Skeletal muscle satellite cell (primary cell): ENCODE results near the gene ING4. TPM values are rescaled to one million over a fixed set of nuclear protein-coding genes. Genes with fewer than 3 reads are reported as not detected.
A peak's percentile ranks its signal among the peaks of the same experiment; 100 is the strongest.
"Not testable (repeated sequence)": the region's sequence is repeated elsewhere in the genome, so short reads cannot be mapped to it uniquely, and the experiment has no call there.

Experiments
- H3K27me3 ChIP-seq: 2 replicates; pipeline ENCODE4 v1.7.0; 2013; ENCODE audit warnings: low read length; ENCODE audit not compliant: control insufficient read depth, insufficient read depth
- H3K36me3 ChIP-seq: 2 replicates; pipeline ENCODE4 v1.7.0; 2013; ENCODE audit warnings: mild to moderate bottlenecking, control low read depth, low read length; ENCODE audit not compliant: insufficient read depth
- H3K4me1 ChIP-seq: 2 replicates; pipeline ENCODE4 v1.7.0; 2013; ENCODE audit warnings: low read length; ENCODE audit not compliant: control insufficient read depth, insufficient read depth
- H3K4me2 ChIP-seq: 2 replicates; pipeline ENCODE4 v1.7.0; 2013; ENCODE audit warnings: mild to moderate bottlenecking, low read length
- H3K4me3 ChIP-seq: 2 replicates; pipeline ENCODE4 v1.7.0; 2013; ENCODE audit warnings: low read length
- H3K9ac ChIP-seq: 2 replicates; pipeline ENCODE4 v1.7.0; 2013; ENCODE audit warnings: mild to moderate bottlenecking, low read depth, low read length, moderate library complexity
- H3K9me3 ChIP-seq: replicated peaks from 2 replicates; pipeline ENCODE4 v1.7.0; 2013; ENCODE audit warnings: mild to moderate bottlenecking, control low read depth, low read length
- total RNA-seq: library from RNA; depleted of rRNA; stranded (reverse); fragments of >200 nt; gene quantifications from 2 replicates; pipeline ENCODE4 v1.2.3, GENCODE V29; 2012; rRNA removed

The ING4 gene
- 16.2 and 20.8 TPM in 2 replicates for total RNA-seq

DNA sequence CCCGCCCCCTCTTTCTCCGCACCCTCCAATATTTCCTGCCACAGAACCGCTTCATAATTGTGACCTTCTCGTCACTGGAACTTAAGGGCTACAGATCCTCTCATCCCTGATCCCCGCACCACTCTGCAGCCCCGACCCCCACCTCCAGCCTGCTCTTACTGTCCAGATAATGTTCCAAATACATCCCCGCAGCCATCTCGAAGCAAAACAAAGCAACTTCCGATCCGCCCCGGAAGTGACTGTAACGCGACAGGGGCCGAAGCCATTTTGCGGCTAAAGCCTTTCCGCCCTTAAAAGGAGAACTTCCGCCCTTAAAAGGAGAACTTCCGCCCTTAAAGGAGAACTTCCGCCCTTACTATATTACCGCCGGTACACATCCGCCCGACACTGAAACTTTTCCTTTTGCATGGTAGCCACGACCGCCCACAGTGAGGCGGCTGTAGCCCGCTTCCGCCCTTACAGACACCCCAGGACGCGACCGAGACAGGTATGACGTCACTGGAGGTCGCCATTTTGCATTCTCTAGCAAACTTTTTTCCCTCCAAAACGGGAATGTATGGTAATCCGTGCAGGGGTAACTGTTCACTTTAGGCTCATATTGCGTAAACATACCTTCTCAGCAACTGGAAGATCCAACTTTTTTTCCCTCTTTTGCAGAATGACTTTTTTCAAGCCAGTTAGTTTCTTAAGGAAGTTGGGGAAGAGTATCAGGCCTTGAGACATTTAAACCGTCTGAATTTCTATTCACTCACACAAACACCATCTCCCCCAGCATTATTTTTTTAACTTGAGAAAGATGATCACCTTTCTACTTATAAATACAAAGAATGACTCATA lies at the start of gene ING4:
Gene ING4, minus strand, starts transcription at position 214 of the 837 bp plus-strand sequence. Its CDS starts 18 bp downstream, at position 196.
- Histone ChIP-seq H3K27me3 (no peaks in the 10 kb centered on the region), H3K4me1 (peaks cover 7% of the 10 kb centered on the region), H3K36me3 (peaks cover 14% of the 10 kb centered on the region), H3K4me2 (peak within 1 kb of the TSS; percentile 85), H3K9me3 (no peaks in the 10 kb centered on the region), H3K9ac (peak within 1 kb of the TSS; percentile 86), H3K4me3 (peak within 1 kb of the TSS; percentile 90)

- no peaks in the 10 kb centered on the region for H3K36me3 ChIP-seq
- H3K9ac ChIP-seq: no peak overlapping the region
- H3K4me2 ChIP-seq: no peak overlapping the region
- H3K4me1 ChIP-seq: no peaks in the 10 kb centered on the region
- no peaks in the 10 kb centered on the region for H3K9me3 ChIP-seq
- H3K27me3 ChIP-seq: peaks cover 5% of the 10 kb centered on the region
- H3K4me3 ChIP-seq: no peak overlapping the region
These were observed 46.1 kb upstream of the ING4 start for GRCh38 chr12:6708960-6709394.

GRCh38 chr12:6708351-6708750 lies 45.4 kb upstream of the ING4 start:
- H3K9ac ChIP-seq, H3K4me2 ChIP-seq, H3K36me3 ChIP-seq, H3K9me3 ChIP-seq, H3K4me3 ChIP-seq, H3K4me1 ChIP-seq: not testable (repeated sequence)
- peaks cover 11% of the 10 kb centered on the region for H3K27me3 ChIP-seq

DNA sequence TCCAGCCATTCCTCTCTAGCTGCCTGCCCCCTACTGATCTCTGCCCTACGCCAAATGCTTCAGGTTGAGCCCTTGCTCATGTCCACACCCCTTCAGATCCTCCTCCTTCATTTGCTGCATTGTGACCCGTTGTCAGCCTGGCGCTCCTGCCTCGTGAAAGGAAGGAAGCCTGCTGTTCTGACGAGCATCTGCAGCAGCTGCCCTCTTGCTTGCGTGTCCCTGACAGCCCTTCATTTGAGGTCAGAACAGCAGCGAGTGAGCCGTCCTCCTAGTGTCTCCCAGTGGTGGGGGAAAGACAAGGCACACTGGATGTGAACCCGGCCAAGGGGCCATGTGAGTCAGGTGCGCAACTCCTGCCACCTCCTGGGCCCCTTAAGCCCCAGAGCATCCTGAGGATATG lies 40.7 kb upstream of the ING4 start:
- H3K9me3 ChIP-seq: no peaks in the 10 kb centered on the region
- no peak overlapping the region for H3K4me2 ChIP-seq
- H3K36me3 ChIP-seq: no peaks in the 10 kb centered on the region
- H3K27me3 ChIP-seq: peaks cover 45% of the 10 kb centered on the region
- peaks cover 13% of the 10 kb centered on the region for H3K4me1 ChIP-seq
- H3K9ac ChIP-seq: no peak overlapping the region
- no peak overlapping the region for H3K4me3 ChIP-seq

- Histone ChIP-seq H3K4me1 (peaks cover 13% of the 10 kb centered on the region), H3K9ac (no peak overlapping the region), H3K4me2 (peak overlapping the region; percentile 82), H3K27me3 (peaks cover 51% of the 10 kb centered on the region), H3K4me3 (peak overlapping the region; percentile 64), H3K9me3 (no peaks in the 10 kb centered on the region), H3K36me3 (no peaks in the 10 kb centered on the region)
These were observed 38.3 kb upstream of the ING4 start for GRCh38 chr12:6701078-6701768.

GRCh38 chr12:6700646-6701051 lies 37.7 kb upstream of the ING4 start, which contains the start of gene PIANP:
TSS of gene PIANP (minus strand) at chr12:6700815. CDS start at chr12:6698061, 2,754 bp downstream.
- H3K9ac ChIP-seq: peak within 1 kb of the TSS; percentile 26
- H3K27me3 ChIP-seq: peaks cover 51% of the 10 kb centered on the region
- no peaks in the 10 kb centered on the region for H3K36me3 ChIP-seq

GRCh38 chr12:6699989-6700645 lies 37.2 kb upstream of the ING4 start:
- Histone ChIP-seq H3K36me3 (no peaks in the 10 kb centered on the region), H3K4me1 (peaks cover 13% of the 10 kb centered on the region), H3K9ac (peak overlapping the region; percentile 26), H3K4me2 (peak overlapping the region; percentile 82), H3K9me3 (no peaks in the 10 kb centered on the region), H3K27me3 (peaks cover 51% of the 10 kb centered on the region), H3K4me3 (peak overlapping the region; percentile 62)

More at GRCh38 chr12:6700646-6701051, 37.7 kb upstream of the ING4 start, which contains the start of gene PIANP:
- H3K4me3 ChIP-seq: peak within 1 kb of the TSS; percentile 64
- peak within 1 kb of the TSS; percentile 82 for H3K4me2 ChIP-seq
- H3K9me3 ChIP-seq: no peaks in the 10 kb centered on the region
- peaks cover 13% of the 10 kb centered on the region for H3K4me1 ChIP-seq

GRCh38 chr12:6699259-6699988 lies 36.5 kb upstream of the ING4 start:
- Histone ChIP-seq H3K36me3 (no peaks in the 10 kb centered on the region), H3K9me3 (no peaks in the 10 kb centered on the region), H3K4me1 (peaks cover 13% of the 10 kb centered on the region), H3K4me2 (peak overlapping the region; percentile 82), H3K4me3 (no peak overlapping the region), H3K27me3 (peaks cover 51% of the 10 kb centered on the region), H3K9ac (no peak overlapping the region)

DNA sequence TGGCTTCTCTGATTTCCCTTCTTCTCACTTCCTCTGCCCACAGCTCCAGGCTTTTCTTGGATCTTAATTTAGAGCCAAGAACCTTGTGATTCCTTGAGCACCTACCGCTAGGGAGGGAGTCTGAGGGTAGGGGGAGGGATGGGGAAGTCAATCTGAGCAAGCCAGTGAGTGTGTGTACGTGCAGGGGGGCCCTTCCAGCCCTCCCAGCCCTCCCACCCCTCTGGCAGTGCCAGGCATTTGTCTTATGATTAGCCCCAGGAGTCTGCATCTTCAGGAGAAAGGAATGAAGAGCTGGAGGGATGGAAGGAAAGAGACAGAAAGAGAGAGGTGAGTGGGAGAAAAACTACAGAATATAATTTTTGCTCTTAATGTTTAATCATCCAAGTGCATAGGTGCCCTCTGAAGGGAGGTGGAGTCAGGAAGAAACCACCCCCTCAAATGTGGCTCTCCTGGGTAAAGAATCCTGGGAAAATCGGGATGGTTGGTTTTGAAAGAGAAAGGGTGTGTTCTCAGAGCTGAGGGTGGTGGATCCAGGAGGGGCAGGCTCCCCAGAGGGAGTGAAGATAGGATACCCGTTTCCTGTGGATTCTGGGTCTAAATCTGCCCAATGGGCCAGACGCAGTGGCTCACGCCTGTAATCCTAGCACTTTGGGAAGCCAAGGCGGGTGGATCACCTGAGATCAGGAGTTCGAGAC lies 35.6 kb upstream of the ING4 start:
- H3K36me3 ChIP-seq: no peaks in the 10 kb centered on the region
- H3K4me1 ChIP-seq: peaks cover 13% of the 10 kb centered on the region
- no peak overlapping the region for H3K9ac ChIP-seq
- no peak overlapping the region for H3K4me2 ChIP-seq
- H3K9me3 ChIP-seq: no peaks in the 10 kb centered on the region
- H3K27me3 ChIP-seq: peaks cover 45% of the 10 kb centered on the region
- no peak overlapping the region for H3K4me3 ChIP-seq

GRCh38 chr12:6697584-6698351 lies 34.8 kb upstream of the ING4 start:
- Histone ChIP-seq H3K27me3 (peaks cover 41% of the 10 kb centered on the region), H3K4me3 (no peak overlapping the region), H3K4me2 (no peak overlapping the region), H3K9ac (no peak overlapping the region), H3K9me3 (no peaks in the 10 kb centered on the region), H3K4me1 (peaks cover 13% of the 10 kb centered on the region), H3K36me3 (no peaks in the 10 kb centered on the region)
